Measurements from ENCODE around the gene CDH4.
"Not testable (repeated sequence)": the region's sequence is repeated elsewhere in the genome, so short reads cannot be mapped to it uniquely, and the experiment has no call there.

Gene CDH4

GRCh38 chr20:61391812-61392520 lies 139.9 kb downstream of the CDH4 start:
- no peak for DNase-seq

GRCh38 chr20:61394088-61394799 lies 142.2 kb downstream of the CDH4 start:
- no peak for DNase-seq

- DNase-seq = no peak
These were observed 144.3 kb downstream of the CDH4 start for GRCh38 chr20:61396262-61396848.

GRCh38 chr20:61397146-61397545 lies 145.1 kb downstream of the CDH4 start:
- DNase-seq = no peak

GRCh38 chr20:61397790-61398189 lies 145.7 kb downstream of the CDH4 start:
- DNase-seq = no peak

- DNase-seq = no peak
These were observed 147.4 kb downstream of the CDH4 start for GRCh38 chr20:61399433-61399832.

- DNase-seq = no peak
These were observed 148.4 kb downstream of the CDH4 start for GRCh38 chr20:61400499-61400898.

GRCh38 chr20:61404303-61404702 lies 152.2 kb downstream of the CDH4 start:
- no peak for DNase-seq

- no peak for DNase-seq
These were observed 152.9 kb downstream of the CDH4 start for GRCh38 chr20:61405007-61405406.

- DNase-seq = not testable (repeated sequence)
These were observed 154.7 kb downstream of the CDH4 start for GRCh38 chr20:61406773-61407172.

- DNase-seq = no peak
These were observed 155.5 kb downstream of the CDH4 start for GRCh38 chr20:61407561-61407960.

- no peak for DNase-seq
These were observed 157.1 kb downstream of the CDH4 start for GRCh38 chr20:61408951-61409740.

GRCh38 chr20:61411743-61412142 lies 159.7 kb downstream of the CDH4 start:
- DNase-seq = no peak

GRCh38 chr20:61413752-61414151 lies 161.7 kb downstream of the CDH4 start:
- DNase-seq = no peak

- no peak for DNase-seq
These were observed 162.5 kb downstream of the CDH4 start for GRCh38 chr20:61414455-61414991.

GRCh38 chr20:61416546-61416945 lies 164.5 kb downstream of the CDH4 start:
- DNase-seq = no peak

GRCh38 chr20:61417221-61417941 lies 165.3 kb downstream of the CDH4 start:
- no peak for DNase-seq

GRCh38 chr20:61419010-61419409 lies 166.9 kb downstream of the CDH4 start:
- no peak for DNase-seq

- DNase-seq = no peak
These were observed 167.4 kb downstream of the CDH4 start for GRCh38 chr20:61419501-61419900.

- DNase-seq = no peak
These were observed 168.0 kb downstream of the CDH4 start for GRCh38 chr20:61420056-61420455.

- no peak for DNase-seq
These were observed 168.7 kb downstream of the CDH4 start for GRCh38 chr20:61420781-61421180.
